ENCODE results near the gene HEPACAM2. TPM values are rescaled to one million over a fixed set of nuclear protein-coding genes. Genes with fewer than 3 reads are reported as not detected.

Gene HEPACAM2
- total and polyA plus RNA-seq, 2 of the 8 experiments (the other 6 are each of a cell fraction or from before 2014, with no cell fraction given) = not detected

DNA sequence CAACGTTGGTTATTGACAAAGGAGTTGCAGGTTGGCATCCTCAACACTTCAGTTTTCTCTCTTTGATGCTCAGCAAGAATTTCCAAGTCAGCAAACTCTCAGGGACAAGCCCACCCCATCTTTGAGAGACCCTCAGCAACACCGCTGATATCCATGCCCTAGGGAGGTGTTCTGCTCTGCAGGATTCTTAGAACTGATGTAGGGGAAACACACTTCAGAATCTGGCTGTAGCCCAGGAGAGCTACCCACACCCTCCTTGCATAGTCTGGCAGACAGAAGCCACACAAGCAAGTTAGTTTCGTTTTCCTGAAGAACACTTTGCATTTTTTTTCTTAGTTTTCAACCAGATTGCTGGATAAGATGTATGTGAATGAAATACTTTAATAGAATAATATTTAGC, 78.9 kb downstream of the HEPACAM2 start:
- no peak for FAIRE-seq
- Histone ChIP-seq H3K56ac (replicated peaks; ENCODE audit: insufficient read length, low read depth, low read length) (no peak overlapping the region), H3K79me1 (ENCODE audit: low read depth, low read length) (no peaks in the 10 kb centered on the region), H3K27ac (ENCODE audit: low read depth, low read length) (no peak overlapping the region), H3K36me3 (ENCODE audit: control insufficient read depth in 2 of 4, insufficient read depth in 4 of 4, low read length in 3 of 4) (no peaks in the 10 kb centered on the region), H3K23ac (ENCODE audit: insufficient read length) (no peak overlapping the region), H3K79me2 (ENCODE audit: control insufficient read depth in 1 of 2, insufficient read depth in 2 of 2, low read length in 2 of 2) (no peaks in the 10 kb centered on the region), H2BK120ac (replicated peaks; ENCODE audit: low read depth, low read length) (no peak overlapping the region), H4K91ac (replicated peaks; ENCODE audit: insufficient read length, low read length) (no peak overlapping the region), H3K4me3 (ENCODE audit: extremely low read depth in 1 of 4, insufficient read depth in 2 of 4, low read depth in 3 of 4, low read length in 4 of 4) (no peak overlapping the region), H3K9me3 (ENCODE audit: insufficient read depth in 2 of 2, low read depth in 1 of 2, low read length in 1 of 2) (no peaks in the 10 kb centered on the region), H2BK5ac (ENCODE audit: low read depth, low read length) (no peak overlapping the region), H3K27me3 (replicated peaks in 1 of 4; ENCODE audit: control insufficient read depth in 3 of 4, extremely low read depth in 1 of 4, insufficient read depth in 3 of 4, low read length in 3 of 4) (no peaks in the 10 kb centered on the region), H2BK20ac (ENCODE audit: low read length) (no peak overlapping the region), H3K4me1 (replicated peaks in 1 of 4; ENCODE audit: control insufficient read depth in 3 of 4, insufficient read depth in 4 of 4, low read length in 3 of 4) (0 out of 7 replicates have a peak, but pooled peaks cover 0 to 2% (median under 1%) of the 10 kb centered on the region in 4 experiments), H2BK15ac (ENCODE audit: low read length) (no peak overlapping the region), H2AFZ (ENCODE audit: low read length) (peak overlapping the region; percentile 27; the same call in 1 of the 2 replicates), H3K18ac (ENCODE audit: extremely low read depth, low read length) (no peak overlapping the region), H4K8ac (ENCODE audit: extremely low read depth, insufficient read depth, low read length) (no peak overlapping the region), H4K5ac (ENCODE audit: insufficient read length, low read depth, low read length) (no peak overlapping the region), H3K23me2 (ENCODE audit: low read depth, low read length) (no peaks in the 10 kb centered on the region), H3K9ac (replicated peaks in 1 of 4; ENCODE audit: extremely low read depth in 1 of 4, low read depth in 3 of 4, low read length in 3 of 4) (no peak overlapping the region), H2AK5ac (ENCODE audit: low read depth, low read length) (no peak overlapping the region), H3K4me2 (ENCODE audit: insufficient read depth in 1 of 2, low read depth in 2 of 2, low read length in 2 of 2) (no peak overlapping the region), H3K4ac (replicated peaks; ENCODE audit: insufficient read length, low read depth, low read length) (no peak overlapping the region), H4K20me1 (replicated peaks in 1 of 2; ENCODE audit: control insufficient read depth in 1 of 2, insufficient read depth in 2 of 2, low read length in 2 of 2) (no peaks in the 10 kb centered on the region), H3K14ac (ENCODE audit: insufficient read length) (no peak overlapping the region), H2BK12ac (ENCODE audit: low read depth, low read length) (no peak overlapping the region)
- CTCF ChIA-PET (ENCODE audit: partially characterized antibody) = interaction anchor here (0.6 to 1.2 kb wide), 3 partner anchors 12 to 273 kb away, joined by 3 to 5 read pairs (median 3); no protein-coding TSS in a partner anchor
- DNase-seq (ENCODE audit: low read depth in 1 of 2, low spot score in 2 of 2) = no peak
- no peak for TF ChIP-seq TCF12 (IDR thresholded peaks at IDR 0.05; ENCODE audit: low read depth, low read length)
- TF ChIP-seq YY1 (IDR thresholded peaks at IDR 0.05; ENCODE audit: low read depth, low read length) = no peak
- no peak for TF ChIP-seq SIX5 (IDR thresholded peaks at IDR 0.05; ENCODE audit: low read depth, low read length)
- POLR2A ChIA-PET (ENCODE audit: partially characterized antibody) = no interaction called here
- WGBS, 2 experiments (ENCODE audit: extremely low coverage in 1 of 2, insufficient coverage in 1 of 2, insufficient read length in 1 of 2, insufficient replicate concordance in 2 of 2, low coverage in 1 of 2, low lambda C conversion rate in 2 of 2, missing lambda C conversion rate in 1 of 2) = 83% methylated on average over 3 of the region's 3 CpGs; no CpG with 5 or more reads in 1 of the 2 experiments
